Cardiac fibroblast (primary cell): Measurements from ENCODE around the gene DHCR24.

ENCODE experiments used
- DNase-seq, 2 donors: peaks; one replicate each; pipeline versions ENCODE4 v3.0.0 to v3.0.0-alpha.2; 2010; ENCODE audit warnings: low read depth in 2 of 2
- H3K4me3 ChIP-seq, 2 donors: replicated peaks in 1 of 2; 1 replicate in 1 of 2; 2 replicates in 1 of 2; pipeline ENCODE4 v1.5.1; 2011; ENCODE audit warnings: low read depth in 2 of 2, low read length in 2 of 2, mild to moderate bottlenecking in 2 of 2, moderate library complexity in 1 of 2
- CTCF ChIP-seq: IDR thresholded peaks from one replicate; pipeline ENCODE4 v1.5.1; 2011; ENCODE audit warnings: low read depth, mild to moderate bottlenecking, low read length, inconsistent platforms

DHCR24 gene

GRCh38 chr1:54871275-54872035 lies 15.5 kb downstream of the DHCR24 start:
- TF ChIP-seq CTCF, result no peak
- no peak for DNase-seq
- H3K4me3 ChIP-seq, result no peak overlapping the region

- no peak overlapping the region for H3K4me3 ChIP-seq
- no peak for DNase-seq
- TF ChIP-seq CTCF, result no peak
These were observed 16.1 kb downstream of the DHCR24 start for GRCh38 chr1:54870869-54871268.

GRCh38 chr1:54869173-54869851 lies 17.7 kb downstream of the DHCR24 start:
- no peak overlapping the region for H3K4me3 ChIP-seq
- no peak for DNase-seq
- TF ChIP-seq CTCF, result no peak

GRCh38 chr1:54867717-54868057 lies 19.3 kb downstream of the DHCR24 start:
- no peak overlapping the region for H3K4me3 ChIP-seq
- no peak for DNase-seq
- no peak for TF ChIP-seq CTCF

- no peak for TF ChIP-seq CTCF
- no peak overlapping the region for H3K4me3 ChIP-seq
- DNase-seq, result no peak
These were observed 19.9 kb downstream of the DHCR24 start for GRCh38 chr1:54866801-54867716.

- H3K4me3 ChIP-seq, result no peak overlapping the region
- TF ChIP-seq CTCF, result no peak
- DNase-seq, result no peak
These were observed 21.5 kb downstream of the DHCR24 start for GRCh38 chr1:54865238-54866073.
